ENCODE data around the gene ALDH1L2. TPM values are rescaled to one million over a fixed set of nuclear protein-coding genes. Genes with fewer than 3 reads are reported as not detected.

The ALDH1L2 gene
- total RNA-seq: 0.65 and 1.2 TPM in 2 replicates

DNA sequence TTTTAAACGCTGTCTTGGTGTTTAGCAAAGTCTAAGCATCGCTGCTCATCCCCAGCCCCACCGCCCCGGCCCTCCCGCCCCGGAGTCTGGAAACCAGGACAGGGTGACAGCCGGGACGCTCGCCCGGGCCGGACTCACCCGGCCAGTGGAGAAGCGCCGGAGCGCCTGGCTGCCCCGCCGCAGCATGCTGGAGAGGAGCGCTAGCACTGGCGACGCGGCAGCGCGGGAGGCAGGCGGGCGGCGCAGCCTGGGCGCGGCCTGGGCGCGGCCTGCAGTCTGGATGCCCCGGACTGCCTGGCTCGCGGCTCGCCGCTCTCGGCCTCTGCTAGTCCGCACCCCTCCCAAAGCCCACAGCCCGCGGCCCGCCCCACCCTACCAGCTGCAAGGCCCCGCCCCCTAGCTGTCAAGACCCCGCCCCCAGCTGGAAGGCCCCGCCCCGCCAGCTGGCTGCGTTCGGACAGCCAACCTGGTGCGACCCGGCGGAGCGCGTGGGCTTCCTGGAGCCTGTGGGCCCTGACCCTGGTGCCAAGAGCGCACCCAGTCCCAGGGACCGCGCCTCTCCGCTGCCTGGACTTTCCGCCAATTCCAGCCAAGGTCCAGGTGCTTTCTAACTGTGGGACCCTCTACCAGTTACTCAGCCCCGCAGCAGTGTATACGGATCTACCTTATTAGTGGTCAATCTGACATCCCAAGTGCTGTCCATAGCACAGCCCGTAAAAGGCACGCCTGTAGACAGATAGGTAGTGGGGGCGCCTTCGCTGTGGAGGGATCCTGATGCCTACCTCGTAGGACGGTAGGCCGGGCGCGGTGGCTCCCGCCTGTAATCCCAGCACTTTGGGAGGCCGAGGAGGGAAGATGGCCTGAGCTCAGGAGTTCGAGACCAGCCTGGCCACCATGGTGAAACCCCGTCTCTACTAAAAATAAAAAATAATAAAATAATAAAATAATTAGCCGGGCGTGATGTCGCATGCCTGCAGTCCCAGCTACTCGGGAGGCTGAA is at the start of gene ALDH1L2:
Gene ALDH1L2 (minus strand): TSS at position 208 of the 1,000 bp plus-strand sequence. CDS start 22 bp downstream, at position 186.

DNA sequence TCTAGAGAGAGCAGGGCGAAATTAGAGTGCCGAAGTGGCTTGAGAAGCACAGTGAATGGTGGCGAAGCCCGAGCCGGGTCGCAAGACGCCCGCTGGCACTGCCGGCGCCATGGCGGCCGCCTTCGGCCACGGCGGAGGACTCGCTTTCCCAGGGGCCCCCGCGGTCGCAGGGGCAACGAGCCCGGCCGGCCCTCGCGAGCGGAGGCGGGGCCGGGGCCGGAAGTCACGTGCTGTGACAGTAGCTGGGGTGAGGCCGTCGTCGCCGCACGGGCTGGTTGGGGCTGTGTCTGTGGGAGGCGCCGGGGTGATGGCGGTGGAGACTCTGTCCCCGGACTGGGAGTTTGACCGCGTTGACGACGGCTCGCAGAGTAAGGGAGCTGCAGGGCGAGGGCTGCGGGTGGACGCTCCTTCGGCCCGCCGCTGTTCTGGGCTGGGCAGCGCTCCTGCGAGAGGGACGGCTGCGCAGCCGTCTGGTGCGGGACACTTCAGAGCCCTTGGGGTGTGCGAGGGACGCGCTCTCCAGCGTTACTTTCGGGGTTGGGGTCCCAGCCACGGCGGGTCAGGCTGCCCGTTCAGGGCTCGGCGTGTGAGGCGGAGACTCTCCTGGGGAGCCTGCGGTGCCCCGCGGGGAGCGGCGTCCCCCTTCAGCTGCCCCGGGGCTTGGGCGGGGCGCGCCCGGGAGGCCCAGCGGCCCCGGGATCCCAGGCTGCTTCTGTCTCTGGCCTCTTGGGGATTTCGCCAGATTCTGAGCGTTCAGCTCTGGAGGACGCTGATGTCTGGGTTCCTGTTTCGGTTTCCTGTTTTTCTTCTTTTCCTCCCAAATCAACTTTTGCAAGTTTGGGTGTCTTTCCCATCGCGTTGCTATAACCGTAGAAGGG is 23.5 kb upstream of the ALDH1L2 start, which contains the start of gene WASHC4:
Gene WASHC4 (plus strand): TSS at position 238 of the 878 bp plus-strand sequence. CDS start 70 bp downstream, at position 308.

DNA sequence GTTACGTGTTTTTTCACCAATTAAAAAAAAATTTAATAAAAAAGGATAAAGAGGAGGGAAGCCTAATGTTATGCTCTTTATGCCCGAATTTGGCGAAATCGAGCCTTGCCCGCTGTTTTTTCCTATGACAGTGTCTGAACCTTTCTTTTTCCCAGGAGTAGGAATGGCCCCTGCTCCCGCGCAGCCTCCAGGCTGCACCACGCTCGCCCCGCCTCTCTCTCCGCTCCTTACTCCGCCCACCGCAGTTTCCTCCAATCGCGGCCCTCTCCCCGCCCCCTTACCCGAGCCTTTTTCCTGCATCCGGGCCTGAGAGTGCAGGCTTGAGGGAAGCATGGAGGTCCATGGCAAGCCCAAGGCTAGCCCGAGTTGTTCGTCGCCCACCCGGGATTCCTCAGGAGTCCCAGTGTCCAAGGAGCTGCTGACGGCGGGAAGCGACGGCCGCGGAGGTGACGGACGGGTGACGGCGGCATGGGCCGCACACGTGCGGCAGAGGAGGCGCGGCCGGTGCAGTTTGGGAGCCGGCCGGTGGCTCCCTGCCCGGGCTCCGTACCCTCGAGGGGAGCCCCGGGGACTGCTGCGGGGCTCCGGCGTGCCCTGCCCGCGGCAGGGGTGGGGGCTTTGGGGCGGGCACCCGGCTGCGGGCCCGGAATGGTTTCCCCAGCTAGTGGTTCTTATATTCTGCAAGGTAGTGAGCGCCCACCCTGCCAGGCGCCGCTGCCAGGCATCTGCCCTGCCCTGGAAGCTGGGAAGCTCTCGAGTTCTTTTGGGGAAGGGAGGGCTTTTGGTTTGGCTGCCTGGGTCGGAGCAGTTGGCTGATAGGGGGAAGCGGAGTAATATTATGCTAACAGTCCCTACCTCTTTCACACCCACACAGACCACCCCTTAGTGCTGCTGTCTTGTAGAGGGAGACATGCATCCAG is 98.0 kb downstream of the ALDH1L2 start, which contains the start of gene NOPCHAP1:
Gene NOPCHAP1 (plus strand): TSS at position 295 of the 920 bp plus-strand sequence. CDS start 37 bp downstream, at position 332.

Other genes starting within 250 kb of the ALDH1L2 start
- gene SLC41A2, start 126.2 kb downstream of the ALDH1L2 start, total RNA-seq: 5.5 and 17.8 TPM in 2 replicates
- 6.2 and 8.3 TPM in 2 replicates for gene NOPCHAP1, start 98.1 kb downstream of the ALDH1L2 start, total RNA-seq
- gene WASHC4, start 23.3 kb upstream of the ALDH1L2 start, total RNA-seq: 114 and 138 TPM in 2 replicates
- 10.7 and 40.4 TPM in 2 replicates for gene APPL2, start 151.7 kb upstream of the ALDH1L2 start, total RNA-seq
- gene C12orf75, start 246.2 kb upstream of the ALDH1L2 start, total RNA-seq: 13.4 and 13.9 TPM in 2 replicates

All from bladder microvascular endothelial cell (primary cell).